GM20000 (cell line): ENCODE results near the gene FOXS1.
"Not testable (repeated sequence)": the region's sequence is repeated elsewhere in the genome, so short reads cannot be mapped to it uniquely, and the experiment has no call there.

Source experiments
- DNase-seq: peaks from one replicate; pipeline ENCODE4 v3.0.0; 2012; ENCODE audit warnings: low spot score
- TF ChIP-seq, protein P1 (sequence below): IDR thresholded peaks from 2 replicates; pipeline ENCODE4 v1.5.1; 2012; ENCODE audit warnings: mild to moderate bottlenecking, control low read depth; ENCODE audit errors: extremely low read depth, missing control alignments

FOXS1 gene

DNA sequence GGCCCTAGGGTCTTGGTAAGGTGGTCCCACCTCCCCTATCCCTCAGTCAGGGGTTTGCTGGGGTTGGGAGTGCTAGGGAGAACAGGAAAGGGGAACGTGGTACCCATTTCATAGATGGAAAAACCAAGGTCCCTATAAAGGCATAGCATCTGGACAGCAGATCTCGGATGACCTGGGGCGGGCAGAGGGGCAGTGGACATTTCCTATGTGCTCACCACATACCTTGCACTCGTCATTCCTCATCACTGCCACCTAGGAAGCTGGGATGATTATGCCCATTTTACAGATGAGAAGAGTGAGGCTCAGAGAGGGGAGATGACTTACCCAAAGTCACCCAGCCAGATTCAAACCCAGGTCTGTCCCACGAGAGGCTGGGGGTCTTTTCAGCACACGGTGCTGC lies 14.2 kb downstream of the FOXS1 start:
- no peak for DNase-seq
- TF ChIP-seq, protein P1, sequence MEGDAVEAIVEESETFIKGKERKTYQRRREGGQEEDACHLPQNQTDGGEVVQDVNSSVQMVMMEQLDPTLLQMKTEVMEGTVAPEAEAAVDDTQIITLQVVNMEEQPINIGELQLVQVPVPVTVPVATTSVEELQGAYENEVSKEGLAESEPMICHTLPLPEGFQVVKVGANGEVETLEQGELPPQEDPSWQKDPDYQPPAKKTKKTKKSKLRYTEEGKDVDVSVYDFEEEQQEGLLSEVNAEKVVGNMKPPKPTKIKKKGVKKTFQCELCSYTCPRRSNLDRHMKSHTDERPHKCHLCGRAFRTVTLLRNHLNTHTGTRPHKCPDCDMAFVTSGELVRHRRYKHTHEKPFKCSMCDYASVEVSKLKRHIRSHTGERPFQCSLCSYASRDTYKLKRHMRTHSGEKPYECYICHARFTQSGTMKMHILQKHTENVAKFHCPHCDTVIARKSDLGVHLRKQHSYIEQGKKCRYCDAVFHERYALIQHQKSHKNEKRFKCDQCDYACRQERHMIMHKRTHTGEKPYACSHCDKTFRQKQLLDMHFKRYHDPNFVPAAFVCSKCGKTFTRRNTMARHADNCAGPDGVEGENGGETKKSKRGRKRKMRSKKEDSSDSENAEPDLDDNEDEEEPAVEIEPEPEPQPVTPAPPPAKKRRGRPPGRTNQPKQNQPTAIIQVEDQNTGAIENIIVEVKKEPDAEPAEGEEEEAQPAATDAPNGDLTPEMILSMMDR = no peak

DNA sequence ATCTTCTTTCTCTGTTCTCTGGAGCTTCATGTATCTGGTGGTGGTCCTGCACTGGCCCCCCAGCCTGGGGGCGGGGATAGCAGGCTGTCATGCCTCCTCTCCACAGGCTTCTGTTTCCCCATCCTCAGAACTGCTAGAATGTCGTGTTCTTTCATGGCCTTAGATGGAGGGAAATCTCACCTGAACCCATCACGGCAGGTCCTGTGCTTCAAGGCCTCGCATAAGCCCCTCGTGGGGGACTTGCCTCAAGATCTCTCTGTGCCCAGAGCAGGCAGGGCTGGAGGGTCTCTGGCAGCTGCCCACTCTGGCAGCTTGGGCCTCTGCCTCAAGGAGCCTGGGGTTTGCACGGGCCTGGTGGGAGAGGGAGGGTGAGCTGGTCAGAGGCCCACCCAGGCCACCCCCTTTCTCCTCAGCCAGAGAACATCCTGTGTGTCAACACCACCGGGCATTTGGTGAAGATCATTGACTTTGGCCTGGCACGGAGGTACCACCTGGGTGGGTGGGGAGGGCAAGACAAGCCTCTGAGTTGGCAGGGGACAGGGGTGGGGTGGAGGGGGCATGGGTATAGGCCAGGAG lies 14.9 kb downstream of the FOXS1 start:
- TF ChIP-seq, protein P1 = no peak
- DNase-seq = no peak

DNA sequence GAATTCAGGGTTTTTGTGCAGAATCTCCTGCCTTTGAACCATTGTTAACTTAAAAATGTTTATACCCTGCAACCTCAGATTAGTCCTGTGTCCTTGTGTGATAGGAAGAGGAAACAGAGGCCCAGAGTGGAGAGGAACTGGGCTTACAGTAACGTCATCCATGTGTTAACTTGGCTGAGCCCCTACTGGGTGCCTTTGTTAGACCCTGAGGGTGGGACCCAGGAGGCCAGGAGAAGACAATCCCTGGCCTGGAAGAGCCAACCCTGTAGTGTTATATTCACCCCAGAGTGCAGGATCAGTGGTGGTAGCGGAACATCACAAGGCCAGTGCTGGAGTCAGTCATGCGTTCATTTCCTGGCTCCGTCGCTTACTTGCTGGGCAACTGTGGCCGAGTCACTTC lies 15.7 kb downstream of the FOXS1 start:
- TF ChIP-seq, protein P1 = no peak
- no peak for DNase-seq

DNA sequence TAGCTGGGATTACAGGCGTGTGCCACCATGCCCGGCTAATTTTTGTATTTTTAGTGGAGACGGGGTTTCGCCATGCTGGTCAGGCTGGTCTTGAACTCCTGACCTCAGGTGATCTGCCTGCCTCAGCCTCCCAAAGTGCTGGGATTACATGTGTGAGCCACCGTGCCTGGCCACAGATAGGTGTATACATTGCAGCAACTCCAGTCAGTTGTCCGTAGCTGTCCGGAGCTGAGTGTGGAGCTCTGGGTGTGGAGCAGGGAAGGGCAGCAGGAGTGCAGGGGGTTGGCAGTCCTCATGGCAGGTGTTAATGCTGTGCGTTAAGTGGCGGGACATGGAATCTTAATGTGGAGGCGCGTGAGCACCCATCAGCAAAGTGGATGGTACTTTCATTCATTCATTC lies 17.4 kb downstream of the FOXS1 start:
- DNase-seq = not testable (repeated sequence)

DNA sequence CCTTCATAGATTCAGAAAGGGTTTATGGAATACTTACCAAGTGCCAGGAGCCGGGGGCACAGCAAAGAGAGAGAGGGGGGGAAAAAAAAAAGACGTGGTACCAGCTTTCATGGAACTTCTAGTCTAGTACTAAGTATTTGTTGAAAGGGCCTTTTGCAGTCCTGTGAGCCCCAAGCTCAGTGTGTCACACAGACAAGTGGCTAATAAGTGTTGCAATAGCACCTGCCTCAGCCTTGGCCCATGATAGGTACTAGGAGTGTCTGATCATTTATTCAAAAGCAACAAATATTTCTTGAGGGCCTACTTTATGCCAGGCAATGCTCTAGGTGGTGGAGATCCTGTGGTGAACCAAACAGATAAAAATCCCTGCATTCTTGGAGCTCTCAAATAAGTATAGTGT lies 18.3 kb downstream of the FOXS1 start:
- DNase-seq = no peak
- TF ChIP-seq, protein P1 = no peak

DNA sequence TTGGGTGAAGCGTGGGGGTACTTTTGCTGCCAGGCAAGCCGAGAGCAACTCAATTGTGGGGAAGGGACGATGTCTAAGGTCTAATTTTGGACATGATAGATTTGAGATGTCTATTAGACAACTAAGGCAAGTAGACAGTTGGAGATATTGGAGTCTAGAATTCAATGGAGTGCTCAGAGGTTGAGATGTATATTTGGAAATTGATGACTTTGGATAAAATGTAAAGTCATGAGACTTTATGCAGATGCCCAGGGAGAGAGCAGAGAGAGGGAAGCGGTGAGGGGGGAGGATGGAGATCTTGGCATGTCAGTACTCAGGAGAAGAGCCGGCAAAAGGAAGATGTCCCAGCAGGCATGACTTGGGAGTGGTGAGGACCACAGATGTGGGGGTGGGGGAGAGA lies 19.3 kb downstream of the FOXS1 start:
- TF ChIP-seq, protein P1 = no peak

DNA sequence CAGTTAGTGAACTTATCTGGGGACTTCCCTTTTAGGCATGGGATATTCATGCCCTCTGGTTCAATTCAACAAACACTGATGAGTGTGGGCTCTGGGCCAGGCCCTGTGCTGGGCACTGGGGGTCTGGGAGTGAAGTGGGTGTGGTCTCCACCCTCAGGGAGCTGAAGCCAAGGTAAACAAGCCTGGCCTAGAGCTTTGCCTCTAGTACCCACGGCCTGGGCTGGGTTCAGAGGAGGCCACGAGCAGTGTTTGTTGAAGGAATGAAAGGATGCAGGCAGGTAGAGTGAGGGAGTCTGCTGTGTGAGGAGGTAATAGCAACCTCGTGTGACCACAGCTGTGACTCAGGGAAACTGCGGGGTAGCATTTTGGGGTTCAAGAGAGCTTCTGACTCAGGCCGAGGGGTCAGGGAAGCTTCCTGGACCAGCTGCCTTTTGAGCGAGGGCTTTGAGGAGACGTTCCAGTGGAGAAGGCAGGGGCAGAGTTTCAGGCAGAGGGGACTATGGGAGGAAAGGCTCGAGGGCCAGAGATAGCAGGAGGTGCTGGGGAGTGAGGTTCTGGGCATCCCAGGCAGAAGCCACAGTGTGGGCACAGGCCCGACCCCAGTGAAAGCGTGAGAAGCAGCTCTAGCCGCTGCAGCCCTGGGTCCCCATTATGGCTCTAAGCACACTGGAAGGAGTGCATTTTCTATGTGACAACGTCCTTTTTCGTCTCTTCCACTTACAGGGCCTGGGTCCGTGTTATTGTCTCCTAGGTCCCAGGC lies 20.7 kb downstream of the FOXS1 start:
- TF ChIP-seq, protein P1 = no peak
- DNase-seq = no peak

More for the DNA sequence above, 19.3 kb downstream of the FOXS1 start:
- DNase-seq = no peak

DNA sequence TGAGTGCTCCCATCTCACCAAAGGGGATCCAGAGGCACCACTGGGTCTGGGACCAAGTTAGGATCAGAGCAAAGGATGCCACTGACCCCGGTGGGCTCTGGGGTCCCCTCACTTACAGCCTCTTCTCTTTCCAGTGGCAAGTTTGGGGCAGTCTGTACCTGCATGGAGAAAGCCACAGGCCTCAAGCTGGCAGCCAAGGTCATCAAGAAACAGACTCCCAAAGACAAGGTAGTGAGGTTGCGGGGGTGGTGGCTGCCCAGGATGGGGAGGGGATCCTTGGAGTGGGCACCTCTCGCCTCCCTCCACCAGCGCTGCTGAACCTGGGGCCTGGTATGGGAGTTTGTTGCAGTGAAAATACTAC lies 21.3 kb downstream of the FOXS1 start:
- DNase-seq = no peak
- TF ChIP-seq, protein P1 = no peak
